CD14-positive monocyte (primary cell): ENCODE results near the gene SRPRB. TPM values are rescaled to one million over a fixed set of nuclear protein-coding genes. Genes with fewer than 3 reads are reported as not detected.
A peak's percentile ranks its signal among the peaks of the same experiment; 100 is the strongest.

Experiments used
- DNase-seq, 3 donors: peaks; one replicate each; pipeline ENCODE4 v3.0.0-alpha.2; 2011 to 2022
- H2AFZ ChIP-seq: 2 replicates; pipeline ENCODE4 v1.6.0; 2012; ENCODE audit warnings: mild to moderate bottlenecking, low read depth, low read length, inconsistent platforms; ENCODE audit not compliant: insufficient read depth, poor library complexity, severe bottlenecking
- H3K27ac ChIP-seq, 2 donors: 1 replicate in 1 of 2; 2 replicates in 1 of 2; pipeline ENCODE4 v1.5.1; 2012 to 2013; ENCODE audit warnings: low read length in 2 of 2, control low read depth in 1 of 2, inconsistent platforms in 1 of 2, low read depth in 1 of 2, mild to moderate bottlenecking in 1 of 2
- H3K27me3 ChIP-seq, 2 donors: one replicate each; pipeline versions ENCODE4 v1.6.0 to v1.6.1; 2011 to 2013; ENCODE audit warnings: low read length in 2 of 2; ENCODE audit not compliant: control insufficient read depth in 2 of 2, insufficient read depth in 2 of 2
- H3K36me3 ChIP-seq, 2 donors: replicated peaks in 1 of 2; 1 replicate in 1 of 2; 2 replicates in 1 of 2; pipeline versions ENCODE4 v1.5.1 to v1.6.1; 2012 to 2013; ENCODE audit warnings: low read length in 2 of 2, control low read depth in 1 of 2, inconsistent platforms in 1 of 2, mild to moderate bottlenecking in 1 of 2; ENCODE audit not compliant: insufficient read depth in 2 of 2, control insufficient read depth in 1 of 2
- H3K4me1 ChIP-seq, 2 donors: 1 replicate in 1 of 2; 2 replicates in 1 of 2; pipeline versions ENCODE4 v1.5.1 to v1.6.1; 2012 to 2013; ENCODE audit warnings: low read length in 2 of 2, control low read depth in 1 of 2, inconsistent platforms in 1 of 2, mild to moderate bottlenecking in 1 of 2, moderate library complexity in 1 of 2; ENCODE audit not compliant: insufficient read depth in 2 of 2, control insufficient read depth in 1 of 2
- H3K4me2 ChIP-seq: replicated peaks from 2 replicates; pipeline ENCODE3; 2012; ENCODE audit warnings: low read length, moderate library complexity, mild to moderate bottlenecking; ENCODE audit not compliant: poor library complexity, severe bottlenecking; ENCODE audit errors: extremely low read depth
- H3K4me3 ChIP-seq, 3 experiments: fragments of 200-600 bp in 1 of 3; sonication (generic) in 1 of 3; replicated peaks in 1 of 3; 1 replicate in 2 of 3; 2 replicates in 1 of 3; pipeline ENCODE4 v1.5.1; 2011 to 2013; ENCODE audit warnings: low read length in 3 of 3, mild to moderate bottlenecking in 3 of 3, control low read depth in 2 of 3, low read depth in 2 of 3, inconsistent platforms in 1 of 3, moderate library complexity in 1 of 3
- H3K79me2 ChIP-seq: 2 replicates; pipeline ENCODE4 v1.6.0; 2012; ENCODE audit warnings: mild to moderate bottlenecking, control low read depth, inconsistent platforms, low read length, moderate library complexity; ENCODE audit not compliant: insufficient read depth
- H3K9ac ChIP-seq: 2 replicates; pipeline ENCODE4 v1.6.0; 2017; ENCODE audit warnings: low read length, mild to moderate bottlenecking; ENCODE audit not compliant: insufficient read depth, poor library complexity, severe bottlenecking
- H3K9me3 ChIP-seq, 2 donors: replicated peaks in 1 of 2; 1 replicate in 1 of 2; 2 replicates in 1 of 2; pipeline versions ENCODE4 v1.5.1 to v1.6.1; 2012 to 2013; ENCODE audit warnings: low read length in 2 of 2, control low read depth in 1 of 2; ENCODE audit not compliant: control insufficient read depth in 1 of 2, insufficient read depth in 1 of 2
- H4K20me1 ChIP-seq: 2 replicates; pipeline ENCODE4 v1.6.0; 2012; ENCODE audit warnings: mild to moderate bottlenecking, low read length, control low read depth, moderate library complexity; ENCODE audit not compliant: insufficient read depth
- H3K27ac Mint-ChIP-seq, 7 donors: one replicate each; pipeline ENCODE4 v1.8.0; 2020; ENCODE audit warnings: mild to moderate bottlenecking in 7 of 7, mixed read lengths in 7 of 7, moderate library complexity in 6 of 7, inconsistent platforms in 2 of 7
- H3K27me3 Mint-ChIP-seq, 3 donors: one replicate each; pipeline ENCODE4 v1.8.0; 2021 to 2022; ENCODE audit warnings: low read depth in 3 of 3, mild to moderate bottlenecking in 3 of 3, mixed read lengths in 3 of 3, moderate library complexity in 3 of 3, inconsistent platforms in 1 of 3
- H3K36me3 Mint-ChIP-seq, 2 donors: one replicate each; pipeline ENCODE4 v1.8.0; 2020; ENCODE audit warnings: mixed read lengths in 2 of 2, inconsistent platforms in 1 of 2, mild to moderate bottlenecking in 1 of 2
- H3K4me1 Mint-ChIP-seq: one replicate; pipeline ENCODE4 v1.8.0; 2020; ENCODE audit warnings: mild to moderate bottlenecking, mixed read lengths
- H3K4me3 Mint-ChIP-seq, 2 donors: one replicate each; pipeline ENCODE4 v1.8.0; 2020; ENCODE audit warnings: mild to moderate bottlenecking in 2 of 2, mixed read lengths in 2 of 2, moderate library complexity in 1 of 2
- H3K9me3 Mint-ChIP-seq, 7 donors: one replicate each; pipeline ENCODE4 v1.8.0; 2020 to 2022; ENCODE audit warnings: mixed read lengths in 7 of 7, mild to moderate bottlenecking in 6 of 7, moderate library complexity in 6 of 7, inconsistent platforms in 2 of 7
- CTCF ChIP-seq: fragments of 200-600 bp; IDR thresholded peaks from one replicate; pipeline ENCODE4 v1.8.0; 2022; ENCODE audit warnings: antibody characterized with exemption, mild to moderate bottlenecking
- WGBS: methylation state at CpG from one replicate; pipeline ENCODE4 v1.1.5; 2013; ENCODE audit warnings: missing lambda C conversion rate; ENCODE audit not compliant: insufficient coverage; 5-methylcytosine and 5-hydroxymethylcytosine counted together
- intact Hi-C, 2 donors: fragments of 100-400 bp; cut with micrococcal nuclease; formaldehyde crosslinking; loops; one replicate each; pipeline versions ENCODE4 v1.15.0 to v1.15.1; 2023
- polyA plus RNA-seq, 3 donors: library from polyadenylated mRNA; depleted of rRNA in 1 of 3; unstranded in 2 of 3; stranded (reverse) in 1 of 3; fragments of 300-500 nt in 2 of 3; fragments of >200 nt in 1 of 3; fragmentation: Illumina TruSeq in 2 of 3; gene quantifications; 1 replicate in 2 of 3; 2 replicates in 1 of 3; pipeline ENCODE4 v1.2.3, GENCODE V29; 2012 to 2021

SRPRB gene
- polyA plus RNA-seq, 3 donors: 6.1 to 30.6 (median 29.9) TPM

DNA sequence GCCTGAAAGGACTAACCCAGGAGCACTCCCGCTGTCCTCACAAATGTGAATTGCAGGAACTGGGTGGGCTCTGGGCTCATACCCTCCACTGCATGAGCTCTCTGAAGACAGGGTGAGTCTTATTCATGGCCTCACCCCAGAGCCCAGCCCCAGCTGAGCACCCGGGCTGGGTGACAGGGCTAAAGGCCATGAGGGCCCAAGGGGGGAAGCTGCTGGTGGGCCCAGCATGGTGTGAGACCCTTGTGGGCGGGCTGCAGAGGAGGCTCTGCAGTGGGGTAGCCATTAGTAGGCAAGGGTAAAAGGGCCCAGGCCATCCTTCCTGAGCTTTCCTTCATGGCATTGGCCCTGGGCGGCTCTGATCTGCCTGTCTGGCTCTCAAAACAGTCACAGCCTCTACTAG, 30.3 kb downstream of the SRPRB start:
- no peaks in the 10 kb centered on the region for H3K36me3 ChIP-seq
- no peaks in the 10 kb centered on the region for H3K4me1 ChIP-seq
- H3K9me3 ChIP-seq: no peaks in the 10 kb centered on the region
- H4K20me1 ChIP-seq: no peaks in the 10 kb centered on the region
- Mint-ChIP-seq H3K36me3 (no peaks in the 10 kb centered on the region), H3K27me3 (peaks cover 0 to 2% (median 1%) of the 10 kb centered on the region in 3 donors), H3K27ac (no peak overlapping the region), H3K4me3 (no peak overlapping the region), H3K4me1 (no peaks in the 10 kb centered on the region), H3K9me3 (no peaks in the 10 kb centered on the region)
- 94% methylated on average over 4 of the region's 4 CpGs for WGBS
- TF ChIP-seq CTCF: no peak
- H3K9ac ChIP-seq: no peak overlapping the region
- intact Hi-C loops: no loop called here
- H3K79me2 ChIP-seq: no peaks in the 10 kb centered on the region
- H3K4me3 ChIP-seq: no peak overlapping the region
- no peak overlapping the region for H3K27ac ChIP-seq
- DNase-seq: no peak
- H3K4me2 ChIP-seq: no peak overlapping the region
- no peak overlapping the region for H2AFZ ChIP-seq
- H3K27me3 ChIP-seq: no peaks in the 10 kb centered on the region

DNA sequence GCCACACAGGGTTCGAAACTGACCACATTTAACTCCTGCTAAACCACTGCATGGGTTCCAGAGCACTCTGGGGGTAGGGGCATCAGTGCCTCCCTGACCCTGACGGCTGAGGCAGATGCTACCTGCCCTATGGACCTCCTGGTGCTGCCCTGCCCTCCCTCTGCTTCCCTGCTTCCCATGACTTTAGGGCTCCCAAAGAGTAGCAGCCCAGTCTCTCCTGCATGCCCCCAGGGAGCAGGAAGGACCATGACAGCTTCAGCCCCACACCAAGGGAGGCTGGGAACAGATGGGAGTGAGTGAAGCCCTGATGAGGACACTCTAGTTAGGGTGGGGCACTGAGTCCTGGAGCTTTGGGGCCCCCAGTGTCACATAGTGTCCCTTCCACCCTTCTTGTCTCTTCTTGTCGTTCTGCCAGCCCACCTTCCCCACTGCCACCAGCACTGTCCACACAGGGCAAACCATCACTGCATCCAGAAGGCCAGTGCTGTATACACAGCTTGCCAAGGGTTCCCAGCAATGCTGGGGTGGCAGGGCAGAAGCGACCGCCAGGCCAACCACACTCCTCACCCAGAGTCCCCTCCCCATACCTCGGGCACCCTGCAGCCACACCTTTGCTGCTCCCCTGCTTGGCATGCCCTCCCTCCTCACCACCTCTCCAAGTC, 31.0 kb downstream of the SRPRB start:
- H2AFZ ChIP-seq: no peak overlapping the region
- intact Hi-C loops: no loop called here
- H3K27ac ChIP-seq: no peak overlapping the region
- H3K4me3 ChIP-seq: no peak overlapping the region
- no peak overlapping the region for H3K9ac ChIP-seq
- 85% methylated on average over 5 of the region's 6 CpGs for WGBS
- H3K27me3 ChIP-seq: no peaks in the 10 kb centered on the region
- H4K20me1 ChIP-seq: no peaks in the 10 kb centered on the region
- H3K79me2 ChIP-seq: no peaks in the 10 kb centered on the region
- no peaks in the 10 kb centered on the region for H3K4me1 Mint-ChIP-seq
- TF ChIP-seq CTCF: no peak
- H3K9me3 Mint-ChIP-seq: no peaks in the 10 kb centered on the region
- H3K4me2 ChIP-seq: no peak overlapping the region
- H3K4me1 ChIP-seq: no peaks in the 10 kb centered on the region
- H3K27me3 Mint-ChIP-seq: peaks cover 0 to 2% (median 1%) of the 10 kb centered on the region in 3 donors
- no peaks in the 10 kb centered on the region for H3K9me3 ChIP-seq
- H3K4me3 Mint-ChIP-seq: no peak overlapping the region
- H3K36me3 ChIP-seq: no peaks in the 10 kb centered on the region
- H3K36me3 Mint-ChIP-seq: no peaks in the 10 kb centered on the region
- no peak for DNase-seq
- H3K27ac Mint-ChIP-seq: peak overlapping the region in 1 of 7 donors; percentile 11
